ENCODE results near the gene TNIP2. TPM values are rescaled to one million over a fixed set of nuclear protein-coding genes. Genes with fewer than 3 reads are reported as not detected.

The TNIP2 gene
- total and polyA plus RNA-seq, 2 of the 13 experiments (the other 11 are each of a cell fraction or from before 2014, with no cell fraction given) = 25.6 to 38.0 TPM

DNA sequence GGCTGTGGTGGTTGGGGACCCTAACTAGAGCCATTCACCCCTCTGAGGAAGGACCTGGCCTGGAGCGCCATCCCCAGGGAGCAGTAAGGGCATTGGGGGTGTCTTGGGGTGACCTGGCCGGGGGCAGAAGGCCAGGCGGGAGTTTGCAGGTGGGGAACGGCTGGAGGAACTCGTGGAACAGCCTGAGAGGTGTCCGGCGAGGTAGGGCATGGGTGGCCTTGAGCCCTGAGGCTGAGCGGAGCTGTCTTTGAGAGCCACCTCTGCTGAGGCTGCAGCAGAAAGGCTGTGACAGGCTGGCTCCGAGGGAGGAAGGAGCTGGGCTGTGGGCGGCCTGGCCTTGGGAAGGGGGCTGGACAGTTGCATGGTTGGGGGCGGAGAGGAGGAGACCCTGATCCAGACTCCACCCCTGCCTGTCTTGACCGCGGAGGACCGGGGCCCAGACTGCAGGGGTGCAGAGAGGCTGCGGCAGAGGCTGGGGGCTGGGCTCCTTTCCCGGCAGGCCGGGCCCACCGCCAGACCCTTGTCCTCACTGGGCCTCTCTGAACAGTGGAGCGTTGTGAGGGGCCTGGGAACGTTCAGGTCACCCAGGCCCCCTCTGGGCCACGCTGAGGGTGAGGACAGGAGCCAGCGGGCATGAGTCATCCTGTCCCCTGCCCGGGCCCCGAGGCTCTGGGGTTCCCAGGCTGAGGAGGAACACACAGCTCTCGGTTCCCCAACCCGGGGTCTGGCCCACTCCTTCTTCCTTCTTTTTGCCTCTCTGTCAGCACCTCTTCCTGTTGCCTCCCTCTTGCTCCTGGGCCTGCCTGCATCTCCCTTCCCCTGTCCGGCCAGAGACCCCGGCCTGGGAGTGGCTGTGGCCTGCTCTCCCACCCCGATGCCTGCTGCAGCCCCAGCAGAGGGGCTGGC, 44.8 kb upstream of the TNIP2 start (continued):
- TF ChIP-seq, protein P1, sequence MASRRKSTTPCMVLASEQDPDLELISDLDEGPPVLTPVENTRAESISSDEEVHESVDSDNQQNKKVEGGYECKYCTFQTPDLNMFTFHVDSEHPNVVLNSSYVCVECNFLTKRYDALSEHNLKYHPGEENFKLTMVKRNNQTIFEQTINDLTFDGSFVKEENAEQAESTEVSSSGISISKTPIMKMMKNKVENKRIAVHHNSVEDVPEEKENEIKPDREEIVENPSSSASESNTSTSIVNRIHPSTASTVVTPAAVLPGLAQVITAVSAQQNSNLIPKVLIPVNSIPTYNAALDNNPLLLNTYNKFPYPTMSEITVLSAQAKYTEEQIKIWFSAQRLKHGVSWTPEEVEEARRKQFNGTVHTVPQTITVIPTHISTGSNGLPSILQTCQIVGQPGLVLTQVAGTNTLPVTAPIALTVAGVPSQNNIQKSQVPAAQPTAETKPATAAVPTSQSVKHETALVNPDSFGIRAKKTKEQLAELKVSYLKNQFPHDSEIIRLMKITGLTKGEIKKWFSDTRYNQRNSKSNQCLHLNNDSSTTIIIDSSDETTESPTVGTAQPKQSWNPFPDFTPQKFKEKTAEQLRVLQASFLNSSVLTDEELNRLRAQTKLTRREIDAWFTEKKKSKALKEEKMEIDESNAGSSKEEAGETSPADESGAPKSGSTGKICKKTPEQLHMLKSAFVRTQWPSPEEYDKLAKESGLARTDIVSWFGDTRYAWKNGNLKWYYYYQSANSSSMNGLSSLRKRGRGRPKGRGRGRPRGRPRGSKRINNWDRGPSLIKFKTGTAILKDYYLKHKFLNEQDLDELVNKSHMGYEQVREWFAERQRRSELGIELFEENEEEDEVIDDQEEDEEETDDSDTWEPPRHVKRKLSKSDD (CRISPR knock-in tag; IDR thresholded peaks at IDR 0.05; ENCODE audit: low read depth) = no peak; the same call in 1 of the 2 replicates
- peak; percentile 42; the same call in 1 of the 2 replicates for TF ChIP-seq ZMYM4 (CRISPR knock-in tag; IDR thresholded peaks at IDR 0.05)
- TF ChIP-seq, protein P2, sequence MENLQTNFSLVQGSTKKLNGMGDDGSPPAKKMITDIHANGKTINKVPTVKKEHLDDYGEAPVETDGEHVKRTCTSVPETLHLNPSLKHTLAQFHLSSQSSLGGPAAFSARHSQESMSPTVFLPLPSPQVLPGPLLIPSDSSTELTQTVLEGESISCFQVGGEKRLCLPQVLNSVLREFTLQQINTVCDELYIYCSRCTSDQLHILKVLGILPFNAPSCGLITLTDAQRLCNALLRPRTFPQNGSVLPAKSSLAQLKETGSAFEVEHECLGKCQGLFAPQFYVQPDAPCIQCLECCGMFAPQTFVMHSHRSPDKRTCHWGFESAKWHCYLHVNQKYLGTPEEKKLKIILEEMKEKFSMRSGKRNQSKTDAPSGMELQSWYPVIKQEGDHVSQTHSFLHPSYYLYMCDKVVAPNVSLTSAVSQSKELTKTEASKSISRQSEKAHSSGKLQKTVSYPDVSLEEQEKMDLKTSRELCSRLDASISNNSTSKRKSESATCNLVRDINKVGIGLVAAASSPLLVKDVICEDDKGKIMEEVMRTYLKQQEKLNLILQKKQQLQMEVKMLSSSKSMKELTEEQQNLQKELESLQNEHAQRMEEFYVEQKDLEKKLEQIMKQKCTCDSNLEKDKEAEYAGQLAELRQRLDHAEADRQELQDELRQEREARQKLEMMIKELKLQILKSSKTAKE (CRISPR knock-in tag; IDR thresholded peaks at IDR 0.05; ENCODE audit: borderline replicate concordance) = peak; percentile 60; the same call in 1 of the 2 replicates
- TF ChIP-seq SCMH1 (CRISPR knock-in tag; IDR thresholded peaks at IDR 0.05; ENCODE audit: borderline replicate concordance) = no peak
- TF ChIP-seq EZH2 (conservative IDR thresholded peaks at IDR 0.05; ENCODE audit: low read depth, low read length) = no peak
- peak; percentile 84 for TF ChIP-seq SP4 (CRISPR knock-in tag; IDR thresholded peaks at IDR 0.05)
- TF ChIP-seq, protein P3, sequence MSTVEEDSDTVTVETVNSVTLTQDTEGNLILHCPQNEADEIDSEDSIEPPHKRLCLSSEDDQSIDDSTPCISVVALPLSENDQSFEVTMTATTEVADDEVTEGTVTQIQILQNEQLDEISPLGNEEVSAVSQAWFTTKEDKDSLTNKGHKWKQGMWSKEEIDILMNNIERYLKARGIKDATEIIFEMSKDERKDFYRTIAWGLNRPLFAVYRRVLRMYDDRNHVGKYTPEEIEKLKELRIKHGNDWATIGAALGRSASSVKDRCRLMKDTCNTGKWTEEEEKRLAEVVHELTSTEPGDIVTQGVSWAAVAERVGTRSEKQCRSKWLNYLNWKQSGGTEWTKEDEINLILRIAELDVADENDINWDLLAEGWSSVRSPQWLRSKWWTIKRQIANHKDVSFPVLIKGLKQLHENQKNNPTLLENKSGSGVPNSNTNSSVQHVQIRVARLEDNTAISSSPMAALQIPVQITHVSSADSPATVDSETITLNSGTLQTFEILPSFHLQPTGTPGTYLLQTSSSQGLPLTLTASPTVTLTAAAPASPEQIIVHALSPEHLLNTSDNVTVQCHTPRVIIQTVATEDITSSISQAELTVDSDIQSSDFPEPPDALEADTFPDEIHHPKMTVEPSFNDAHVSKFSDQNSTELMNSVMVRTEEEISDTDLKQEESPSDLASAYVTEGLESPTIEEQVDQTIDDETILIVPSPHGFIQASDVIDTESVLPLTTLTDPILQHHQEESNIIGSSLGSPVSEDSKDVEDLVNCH (CRISPR knock-in tag; IDR thresholded peaks at IDR 0.05) = no peak
- no peak for TF ChIP-seq DNMT1 (CRISPR knock-in tag; IDR thresholded peaks at IDR 0.05)
- TF ChIP-seq, protein P4, sequence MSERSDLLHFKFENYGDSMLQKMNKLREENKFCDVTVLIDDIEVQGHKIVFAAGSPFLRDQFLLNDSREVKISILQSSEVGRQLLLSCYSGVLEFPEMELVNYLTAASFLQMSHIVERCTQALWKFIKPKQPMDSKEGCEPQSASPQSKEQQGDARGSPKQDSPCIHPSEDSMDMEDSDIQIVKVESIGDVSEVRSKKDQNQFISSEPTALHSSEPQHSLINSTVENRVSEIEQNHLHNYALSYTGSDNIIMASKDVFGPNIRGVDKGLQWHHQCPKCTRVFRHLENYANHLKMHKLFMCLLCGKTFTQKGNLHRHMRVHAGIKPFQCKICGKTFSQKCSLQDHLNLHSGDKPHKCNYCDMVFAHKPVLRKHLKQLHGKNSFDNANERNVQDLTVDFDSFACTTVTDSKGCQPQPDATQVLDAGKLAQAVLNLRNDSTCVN (CRISPR knock-in tag; IDR thresholded peaks at IDR 0.05; ENCODE audit: borderline replicate concordance) = no peak; the same call in 1 of the 2 replicates
- TF ChIP-seq NR2F1 (CRISPR knock-in tag; IDR thresholded peaks at IDR 0.05) = peak in 1 of 2 experiments; percentile 32; a peak in 1 of 4 replicates
- TF ChIP-seq SIX4 (CRISPR knock-in tag; IDR thresholded peaks at IDR 0.05) = no peak
- peak; percentile 68; the same call in 1 of the 2 replicates for TF ChIP-seq NFKBIZ (CRISPR knock-in tag; IDR thresholded peaks at IDR 0.05)
- TF ChIP-seq, protein P5, sequence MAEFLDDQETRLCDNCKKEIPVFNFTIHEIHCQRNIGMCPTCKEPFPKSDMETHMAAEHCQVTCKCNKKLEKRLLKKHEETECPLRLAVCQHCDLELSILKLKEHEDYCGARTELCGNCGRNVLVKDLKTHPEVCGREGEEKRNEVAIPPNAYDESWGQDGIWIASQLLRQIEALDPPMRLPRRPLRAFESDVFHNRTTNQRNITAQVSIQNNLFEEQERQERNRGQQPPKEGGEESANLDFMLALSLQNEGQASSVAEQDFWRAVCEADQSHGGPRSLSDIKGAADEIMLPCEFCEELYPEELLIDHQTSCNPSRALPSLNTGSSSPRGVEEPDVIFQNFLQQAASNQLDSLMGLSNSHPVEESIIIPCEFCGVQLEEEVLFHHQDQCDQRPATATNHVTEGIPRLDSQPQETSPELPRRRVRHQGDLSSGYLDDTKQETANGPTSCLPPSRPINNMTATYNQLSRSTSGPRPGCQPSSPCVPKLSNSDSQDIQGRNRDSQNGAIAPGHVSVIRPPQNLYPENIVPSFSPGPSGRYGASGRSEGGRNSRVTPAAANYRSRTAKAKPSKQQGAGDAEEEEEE (CRISPR knock-in tag; IDR thresholded peaks at IDR 0.05; ENCODE audit: borderline replicate concordance) = no peak
- 0 out of 2 replicates have a peak, but pooled peaks have one; percentile 31 for TF ChIP-seq ZNF629 (CRISPR knock-in tag; conservative IDR thresholded peaks at IDR 0.05)
- no peak for TF ChIP-seq RNF2 (conservative IDR thresholded peaks at IDR 0.05; ENCODE audit: low read depth)
- TF ChIP-seq RBM39 (IDR thresholded peaks at IDR 0.05; ENCODE audit: low read depth, low read length, poor library complexity, severe bottlenecking) = peak; percentile 90
- no peak for TF ChIP-seq MZF1 (CRISPR knock-in tag; IDR thresholded peaks at IDR 0.05; ENCODE audit: borderline replicate concordance)
